Trophoblast cell (in vitro differentiated cells and primary cell): Measurements from ENCODE around the gene ISG20. TPM values are rescaled to one million over a fixed set of nuclear protein-coding genes. Genes with fewer than 3 reads are reported as not detected.
A peak's percentile ranks its signal among the peaks of the same experiment; 100 is the strongest.

Experiments
- DNase-seq, 2 donors: peaks; one replicate each; pipeline ENCODE4 v3.0.0-alpha.2; 2016
- H2AFZ ChIP-seq: 2 replicates; pipeline ENCODE4 v1.6.1; 2013; ENCODE audit warnings: low read length, moderate library complexity, mild to moderate bottlenecking; ENCODE audit not compliant: insufficient read depth, poor library complexity
- H2AK5ac ChIP-seq: 2 replicates; pipeline ENCODE4 v1.6.1; 2013; ENCODE audit warnings: mild to moderate bottlenecking, low read length
- H2BK120ac ChIP-seq: 2 replicates; pipeline ENCODE4 v1.6.1; 2013; ENCODE audit warnings: low read length, mild to moderate bottlenecking, moderate library complexity; ENCODE audit not compliant: insufficient read depth, poor library complexity
- H2BK12ac ChIP-seq: 2 replicates; pipeline ENCODE4 v1.6.1; 2013; ENCODE audit warnings: mild to moderate bottlenecking, low read length, moderate library complexity
- H2BK5ac ChIP-seq: 2 replicates; pipeline ENCODE4 v1.6.1; 2013; ENCODE audit warnings: low read length, low read depth, moderate library complexity, mild to moderate bottlenecking; ENCODE audit not compliant: poor library complexity
- H3K14ac ChIP-seq: 2 replicates; pipeline ENCODE4 v1.6.1; 2013; ENCODE audit warnings: mild to moderate bottlenecking, low read length
- H3K18ac ChIP-seq: 2 replicates; pipeline ENCODE4 v1.6.1; 2013; ENCODE audit warnings: mild to moderate bottlenecking, low read length
- H3K23ac ChIP-seq: 2 replicates; pipeline ENCODE4 v1.6.1; 2013; ENCODE audit warnings: low read length
- H3K27ac ChIP-seq: 2 replicates; pipeline ENCODE4 v1.5.1; 2013; ENCODE audit warnings: low read depth, mild to moderate bottlenecking, inconsistent platforms, low read length, moderate library complexity
- H3K27me3 ChIP-seq: 2 replicates; pipeline ENCODE4 v1.6.1; 2013; ENCODE audit warnings: inconsistent platforms, mild to moderate bottlenecking, low read length, moderate library complexity; ENCODE audit not compliant: insufficient read depth
- H3K36me3 ChIP-seq, 2 experiments: 1 replicate in 1 of 2; 2 replicates in 1 of 2; pipeline ENCODE4 v1.6.1; 2013; ENCODE audit warnings: low read length in 2 of 2, mild to moderate bottlenecking in 2 of 2, moderate library complexity in 1 of 2; ENCODE audit not compliant: insufficient read depth in 2 of 2, control insufficient read depth in 1 of 2
- H3K4ac ChIP-seq: 2 replicates; pipeline ENCODE4 v1.6.1; 2013; ENCODE audit warnings: low read depth, mild to moderate bottlenecking, low read length, moderate library complexity
- H3K4me1 ChIP-seq, 2 experiments: 1 replicate in 1 of 2; 2 replicates in 1 of 2; pipeline ENCODE4 v1.6.1; 2013; ENCODE audit warnings: low read length in 2 of 2, mild to moderate bottlenecking in 2 of 2, moderate library complexity in 1 of 2; ENCODE audit not compliant: insufficient read depth in 2 of 2, control insufficient read depth in 1 of 2
- H3K4me2 ChIP-seq: 2 replicates; pipeline ENCODE4 v1.6.1; 2013; ENCODE audit warnings: inconsistent platforms, mild to moderate bottlenecking, low read length, moderate library complexity
- H3K4me3 ChIP-seq: 2 replicates; pipeline ENCODE4 v1.5.1; 2013; ENCODE audit warnings: mild to moderate bottlenecking, low read depth, low read length, inconsistent platforms
- H3K79me1 ChIP-seq: one replicate; pipeline ENCODE4 v1.6.1; 2013; ENCODE audit warnings: low read length
- H3K79me2 ChIP-seq: 2 replicates; pipeline ENCODE4 v1.6.1; 2013; ENCODE audit warnings: low read length, mild to moderate bottlenecking; ENCODE audit not compliant: control insufficient read depth, insufficient read depth, poor library complexity
- H3K9ac ChIP-seq: 2 replicates; pipeline ENCODE4 v1.6.1; 2013; ENCODE audit warnings: mild to moderate bottlenecking, low read length
- H3K9me3 ChIP-seq: 2 replicates; pipeline ENCODE4 v1.6.1; 2013; ENCODE audit warnings: low read depth, mild to moderate bottlenecking, control low read depth, inconsistent platforms, low read length; ENCODE audit not compliant: insufficient read depth
- H4K12ac ChIP-seq: 2 replicates; pipeline ENCODE4 v1.6.1; 2013; ENCODE audit warnings: low read depth, mild to moderate bottlenecking, low read length, moderate library complexity
- H4K8ac ChIP-seq: 2 replicates; pipeline ENCODE4 v1.6.1; 2013; ENCODE audit warnings: low read depth, mild to moderate bottlenecking, low read length, moderate library complexity
- H4K91ac ChIP-seq: one replicate; pipeline ENCODE4 v1.6.1; 2013; ENCODE audit warnings: low read depth, mild to moderate bottlenecking, low read length, moderate library complexity
- WGBS: extraction: QIAGEN DNeasy Blood & Tissue Kit; methylation state at CpG from one replicate; pipeline ENCODE4 v1.1.7; 2013; ENCODE audit warnings: missing lambda C conversion rate; ENCODE audit not compliant: insufficient read length, insufficient coverage; ENCODE audit errors: extremely low coverage; 5-methylcytosine and 5-hydroxymethylcytosine counted together
- polyA plus RNA-seq: library from polyadenylated mRNA; stranded (reverse); fragments of 200-250 nt; gene quantifications from 2 replicates; pipeline ENCODE4 v1.2.3, GENCODE V29; 2013

ISG20 gene
- 5.7 and 6.2 TPM in 2 replicates for polyA plus RNA-seq

DNA sequence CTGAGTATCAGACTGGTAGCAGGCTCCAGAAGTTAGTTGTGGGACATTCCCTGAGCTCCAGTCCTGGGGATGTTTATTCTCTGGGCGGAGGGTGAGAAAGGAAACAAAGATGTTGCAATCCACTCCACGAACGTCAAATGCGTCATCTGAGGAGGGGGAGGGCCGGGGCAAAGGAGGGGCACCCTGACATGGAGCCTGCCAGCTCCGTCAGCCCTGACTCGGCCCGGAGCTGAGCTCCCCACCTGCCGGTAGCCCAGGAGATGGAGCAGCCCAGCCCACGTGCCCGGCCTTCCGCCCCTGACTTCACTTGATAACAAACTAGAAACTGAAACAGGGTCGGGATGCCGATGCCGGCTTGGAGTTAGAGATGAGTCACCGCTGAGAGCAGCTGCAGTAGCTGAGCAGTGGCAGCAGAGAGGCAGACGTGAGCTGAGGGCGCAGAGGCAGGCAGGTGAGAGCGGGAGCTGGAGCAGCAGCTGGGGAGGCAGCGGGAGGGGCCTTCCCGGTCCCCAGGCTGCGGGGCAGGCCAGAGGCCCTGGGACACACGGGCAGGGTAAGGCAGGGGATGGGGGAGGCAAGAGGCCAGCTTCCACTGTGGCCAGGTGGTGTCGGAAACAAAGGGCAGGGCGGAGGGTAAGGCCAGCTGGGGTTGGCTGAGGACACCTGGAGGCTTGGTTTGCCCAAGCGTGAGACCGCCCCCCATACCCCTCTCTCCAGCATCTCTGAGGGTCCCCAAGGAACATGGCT is at the start of gene ISG20:
Gene ISG20, plus strand, starts transcription at position 391 of the 747 bp plus-strand sequence. Its CDS starts 351 bp downstream, at position 742.
- peaks cover 7 to 8% of the 10 kb centered on the region in 2 experiments for H3K36me3 ChIP-seq
- no peaks in the 10 kb centered on the region for H3K9me3 ChIP-seq
- peaks cover 27 to 28% of the 10 kb centered on the region in 2 experiments for H3K4me1 ChIP-seq
- H2AFZ ChIP-seq, result peak within 1 kb of the TSS; percentile 15
- peaks cover 10% of the 10 kb centered on the region for H3K79me1 ChIP-seq
- peak within 1 kb of the TSS; percentile 46 for H3K4me2 ChIP-seq
- peak within 1 kb of the TSS; percentile 3 for H2BK120ac ChIP-seq
- H4K8ac ChIP-seq, result peak within 1 kb of the TSS; percentile 72
- H3K4me3 ChIP-seq, result no peak within 1 kb of the TSS
- H3K4ac ChIP-seq, result no peak within 1 kb of the TSS
- H2BK5ac ChIP-seq, result peak within 1 kb of the TSS; percentile 24
- H2AK5ac ChIP-seq, result peak within 1 kb of the TSS; percentile 21
- no peaks in the 10 kb centered on the region for H3K79me2 ChIP-seq
- H3K14ac ChIP-seq, result peak within 1 kb of the TSS; percentile 15
- H3K18ac ChIP-seq, result peak within 1 kb of the TSS; percentile 15
- H4K91ac ChIP-seq, result peak within 1 kb of the TSS; percentile 50
- peak within 1 kb of the TSS; percentile 30 for H3K27ac ChIP-seq
- WGBS, result no CpG with 5 or more reads among the region's 27 CpGs
- H3K9ac ChIP-seq, result no peak within 1 kb of the TSS
- no peak within 1 kb of the TSS for H3K23ac ChIP-seq
- peak within 1 kb of the TSS; percentile 13 for H4K12ac ChIP-seq
- peak; percentile 97 to 98 for DNase-seq
- peak within 1 kb of the TSS; percentile 57 for H2BK12ac ChIP-seq
- no peaks in the 10 kb centered on the region for H3K27me3 ChIP-seq

DNA sequence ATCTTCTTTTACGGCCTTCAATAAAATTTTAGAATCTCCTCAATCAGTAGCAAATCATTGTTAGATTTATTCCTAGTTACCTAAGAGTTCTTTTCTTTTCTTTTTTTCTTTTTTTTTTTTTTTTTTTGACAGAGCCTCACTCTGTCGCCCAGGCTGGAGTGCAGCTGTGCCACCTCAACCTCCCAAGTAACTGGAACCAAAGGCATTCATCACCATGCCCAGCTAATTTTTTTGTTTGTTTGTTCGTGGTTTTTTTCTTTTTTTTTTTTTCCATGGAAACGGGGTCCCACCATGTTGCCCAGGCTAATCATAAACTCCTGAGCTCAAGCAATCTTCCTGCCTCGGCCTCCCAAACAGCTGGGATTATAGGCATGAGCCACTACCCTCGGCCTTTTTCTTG is 48.1 kb upstream of the ISG20 start:
- no CpG with 5 or more reads among the region's 6 CpGs for WGBS

DNA sequence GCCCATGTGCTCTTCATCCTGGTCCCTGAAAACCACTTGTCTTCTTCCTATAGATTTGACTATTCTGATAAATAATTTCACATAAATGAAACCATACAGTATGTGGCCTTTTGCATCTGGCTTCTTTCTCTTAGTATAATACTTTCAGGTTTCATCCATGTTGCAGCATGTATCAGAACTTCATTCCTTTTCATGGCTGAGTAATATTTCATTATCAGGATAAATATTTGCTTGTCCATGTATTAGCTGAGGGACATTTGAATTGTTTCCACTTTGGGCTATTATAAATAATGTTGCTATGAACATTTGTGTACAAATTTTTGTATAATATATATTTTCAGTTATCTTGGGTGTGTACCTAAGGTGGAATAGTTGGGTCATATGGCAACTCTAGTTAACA is 47.4 kb upstream of the ISG20 start:
- Histone ChIP-seq H3K14ac (no peak overlapping the region), H3K9me3 (no peaks in the 10 kb centered on the region), H3K4me3 (no peak overlapping the region), H3K18ac (no peak overlapping the region), H3K4ac (no peak overlapping the region), H2AK5ac (no peak overlapping the region), H3K9ac (no peak overlapping the region), H4K8ac (no peak overlapping the region), H3K27me3 (no peaks in the 10 kb centered on the region), H2AFZ (no peak overlapping the region), H2BK120ac (no peak overlapping the region), H3K36me3 (no peaks in the 10 kb centered on the region), H2BK12ac (no peak overlapping the region), H4K12ac (no peak overlapping the region), H3K79me2 (no peaks in the 10 kb centered on the region), H2BK5ac (no peak overlapping the region), H3K4me2 (no peak overlapping the region), H3K23ac (no peak overlapping the region), H3K79me1 (no peaks in the 10 kb centered on the region), H3K27ac (no peak overlapping the region), H4K91ac (no peak overlapping the region), H3K4me1 (no peaks in the 10 kb centered on the region)
- no peak for DNase-seq

More for the DNA sequence above, 48.1 kb upstream of the ISG20 start:
- no peak for DNase-seq
- H2BK12ac ChIP-seq, result no peak overlapping the region
- H3K4me3 ChIP-seq, result no peak overlapping the region
- H2AFZ ChIP-seq, result no peak overlapping the region
- H3K4me2 ChIP-seq, result no peak overlapping the region
- H3K18ac ChIP-seq, result no peak overlapping the region
- H3K4ac ChIP-seq, result no peak overlapping the region
- H3K79me1 ChIP-seq, result no peaks in the 10 kb centered on the region
- H3K4me1 ChIP-seq, result no peaks in the 10 kb centered on the region
- H2BK120ac ChIP-seq, result no peak overlapping the region
- no peak overlapping the region for H3K23ac ChIP-seq
- no peaks in the 10 kb centered on the region for H3K36me3 ChIP-seq
- no peak overlapping the region for H2BK5ac ChIP-seq
- no peak overlapping the region for H4K8ac ChIP-seq
- no peaks in the 10 kb centered on the region for H3K79me2 ChIP-seq
- H4K12ac ChIP-seq, result no peak overlapping the region
- H3K9ac ChIP-seq, result no peak overlapping the region
- H3K14ac ChIP-seq, result no peak overlapping the region
- no peak overlapping the region for H3K27ac ChIP-seq
- no peaks in the 10 kb centered on the region for H3K27me3 ChIP-seq
- H2AK5ac ChIP-seq, result no peak overlapping the region
- no peaks in the 10 kb centered on the region for H3K9me3 ChIP-seq
- no peak overlapping the region for H4K91ac ChIP-seq

DNA sequence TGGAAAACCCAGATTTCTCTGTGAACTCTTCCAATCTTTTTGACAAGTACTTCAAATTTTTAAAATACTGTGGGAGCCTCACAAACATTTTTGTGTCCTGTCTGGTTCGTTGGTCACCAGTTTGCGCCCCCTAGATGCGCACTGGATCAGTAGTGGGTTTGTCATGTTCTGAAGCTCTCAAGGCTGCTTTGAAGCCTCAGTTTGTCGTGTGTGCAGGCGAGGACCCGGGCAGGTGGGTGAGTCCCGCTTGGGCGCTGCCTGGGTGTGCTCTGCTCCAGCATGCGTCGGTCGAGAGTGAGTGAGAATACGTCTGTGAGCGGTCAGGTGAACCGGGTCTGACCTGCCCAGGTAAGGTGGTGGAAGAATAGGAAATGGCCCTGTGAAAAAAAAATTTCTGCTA is 34.9 kb upstream of the ISG20 start:
- no peak overlapping the region for H2AK5ac ChIP-seq
- no peaks in the 10 kb centered on the region for H3K79me2 ChIP-seq
- no peak overlapping the region for H3K9ac ChIP-seq
- H2AFZ ChIP-seq, result no peak overlapping the region
- no peak overlapping the region for H4K91ac ChIP-seq
- H4K12ac ChIP-seq, result no peak overlapping the region
- no peak overlapping the region for H3K14ac ChIP-seq
- no peak for DNase-seq
- no peak overlapping the region for H3K27ac ChIP-seq
- no CpG with 5 or more reads among the region's 14 CpGs for WGBS
- no peak overlapping the region for H3K23ac ChIP-seq
- H2BK12ac ChIP-seq, result no peak overlapping the region
- no peak overlapping the region for H2BK120ac ChIP-seq
- no peaks in the 10 kb centered on the region for H3K36me3 ChIP-seq
- H3K79me1 ChIP-seq, result no peaks in the 10 kb centered on the region
- H3K4me3 ChIP-seq, result no peak overlapping the region
- H3K18ac ChIP-seq, result no peak overlapping the region
- H3K9me3 ChIP-seq, result peaks cover 7% of the 10 kb centered on the region
- peaks cover 31% of the 10 kb centered on the region for H3K27me3 ChIP-seq
- H3K4me2 ChIP-seq, result peak overlapping the region; percentile 54
- peaks cover 10 to 12% of the 10 kb centered on the region in 2 experiments for H3K4me1 ChIP-seq
- H3K4ac ChIP-seq, result no peak overlapping the region
- no peak overlapping the region for H2BK5ac ChIP-seq
- no peak overlapping the region for H4K8ac ChIP-seq
